Uterus (tissue), 4 donors: ENCODE measurements around the gene NOP53. TPM values are rescaled to one million over a fixed set of nuclear protein-coding genes. Genes with fewer than 3 reads are reported as not detected.
"Not testable (repeated sequence)": the region's sequence is repeated elsewhere in the genome, so short reads cannot be mapped to it uniquely, and the experiment has no call there.

Experiments
- DNase-seq, 2 donors: peaks; one replicate each; pipeline ENCODE4 v3.0.0-alpha.2; 2019 to 2020
- H3K27ac ChIP-seq, 2 donors: fragments of 200-600 bp; sonication (generic); 1 replicate in 1 of 2; 2 replicates in 1 of 2; pipeline ENCODE4 v1.5.1; 2016 to 2018
- H3K27me3 ChIP-seq, 2 donors: fragments of 200-600 bp; sonication (generic); one replicate each; pipeline ENCODE4 v1.5.1; 2018 to 2019; ENCODE audit warnings: control low read depth in 1 of 2
- H3K36me3 ChIP-seq, 2 donors: fragments of 200-600 bp; sonication (generic); one replicate each; pipeline ENCODE4 v1.5.1; 2019; ENCODE audit warnings: control low read depth in 1 of 2
- H3K4me1 ChIP-seq, 2 donors: fragments of 200-600 bp; sonication (generic); one replicate each; pipeline ENCODE4 v1.5.1; 2018 to 2019; ENCODE audit warnings: control low read depth in 1 of 2
- H3K4me3 ChIP-seq, 2 donors: fragments of 200-600 bp; sonication (generic); 1 replicate in 1 of 2; 2 replicates in 1 of 2; pipeline ENCODE4 v1.5.1; 2018 to 2019; ENCODE audit warnings: mild to moderate bottlenecking in 1 of 2
- H3K9me3 ChIP-seq, 2 donors: fragments of 200-600 bp; sonication (generic); one replicate each; pipeline ENCODE4 v1.5.1; 2019; ENCODE audit warnings: control low read depth in 1 of 2
- CTCF ChIP-seq, 4 experiments: fragments of 200-600 bp in 2 of 4; fragments of 450-650 bp in 2 of 4; sonication (generic) in 2 of 4; IDR thresholded peaks; one replicate each; pipeline ENCODE4 v1.5.1; 2016 to 2019; ENCODE audit warnings: antibody characterized with exemption in 4 of 4, mild to moderate bottlenecking in 2 of 4, moderate library complexity in 1 of 4
- POLR2A ChIP-seq, 2 donors: fragments of 450-650 bp; IDR thresholded peaks; one replicate each; pipeline ENCODE4 v1.6.1; 2016; ENCODE audit warnings: antibody characterized with exemption in 2 of 2, mild to moderate bottlenecking in 1 of 2, moderate library complexity in 1 of 2
- intact Hi-C: fragments of 100-400 bp; cut with DNase I; formaldehyde crosslinking; loops from one replicate; pipeline ENCODE4 v1.15.1; 2023; ENCODE audit warnings: low total_unique reads
- total RNA-seq, 4 donors: library from RNA; depleted of rRNA in 3 of 4; stranded (reverse); fragments of >200 nt in 3 of 4; gene quantifications; one replicate each; pipeline versions ENCODE4 v1.1.0 to v1.2.4, GENCODE V29; 2014 to 2023
- donor health status: DM: yes; HTN: yes; CAD: no.

Gene NOP53
- total RNA-seq, 4 donors from 2014 or later = 116 to 555 (median 444) TPM

GRCh38 chr19:47762615-47763308 lies 17.4 kb downstream of the NOP53 start:
- peak; percentile 54 to 59 for DNase-seq
- Histone ChIP-seq H3K27me3 (no peaks in the 10 kb centered on the region), H3K4me1 (no peaks in the 10 kb centered on the region), H3K9me3 (no peaks in the 10 kb centered on the region), H3K36me3 (no peaks in the 10 kb centered on the region), H3K27ac (peak overlapping the region in 1 of 2 donors; percentile 37), H3K4me3 (no peak overlapping the region)
- TF ChIP-seq CTCF (IDR thresholded peaks at IDR 0.05) (no peak), POLR2A (IDR thresholded peaks at IDR 0.05) (no peak)
- intact Hi-C loops = no loop called here

GRCh38 chr19:47764705-47765104 lies 19.4 kb downstream of the NOP53 start:
- H3K9me3 ChIP-seq, DNase-seq, H3K27ac ChIP-seq, H3K27me3 ChIP-seq, H3K36me3 ChIP-seq, H3K4me1 ChIP-seq, intact Hi-C loops, H3K4me3 ChIP-seq: not testable (repeated sequence)

GRCh38 chr19:47765523-47766358 lies 20.4 kb downstream of the NOP53 start:
- H3K27ac ChIP-seq = no peak overlapping the region
- DNase-seq = peak; percentile 65 to 66

GRCh38 chr19:47766359-47766620 lies 20.9 kb downstream of the NOP53 start:
- no peaks in the 10 kb centered on the region for H3K9me3 ChIP-seq
- intact Hi-C loops = no loop called here
- H3K4me3 ChIP-seq = no peak overlapping the region
- H3K4me1 ChIP-seq = no peaks in the 10 kb centered on the region
- no peak for TF ChIP-seq CTCF (IDR thresholded peaks at IDR 0.05)
- TF ChIP-seq POLR2A (IDR thresholded peaks at IDR 0.05) = no peak
- H3K36me3 ChIP-seq = no peaks in the 10 kb centered on the region
- no peaks in the 10 kb centered on the region for H3K27me3 ChIP-seq
- H3K27ac ChIP-seq = no peak overlapping the region
- DNase-seq = no peak

More at GRCh38 chr19:47765523-47766358, 20.4 kb downstream of the NOP53 start:
- no peaks in the 10 kb centered on the region for H3K9me3 ChIP-seq
- H3K36me3 ChIP-seq = no peaks in the 10 kb centered on the region
- peak; percentile 71 to 85 (median 75) for TF ChIP-seq CTCF (IDR thresholded peaks at IDR 0.05)
- TF ChIP-seq POLR2A (IDR thresholded peaks at IDR 0.05) = no peak
- H3K27me3 ChIP-seq = no peaks in the 10 kb centered on the region
- intact Hi-C loops = no loop called here
- no peaks in the 10 kb centered on the region for H3K4me1 ChIP-seq
- no peak overlapping the region for H3K4me3 ChIP-seq

GRCh38 chr19:47766670-47767069 lies 21.3 kb downstream of the NOP53 start:
- Histone ChIP-seq H3K4me3 (no peak overlapping the region), H3K36me3 (no peaks in the 10 kb centered on the region), H3K27me3 (no peaks in the 10 kb centered on the region), H3K9me3 (no peaks in the 10 kb centered on the region), H3K27ac (no peak overlapping the region), H3K4me1 (no peaks in the 10 kb centered on the region)
- intact Hi-C loops = no loop called here
- no peak for TF ChIP-seq POLR2A (IDR thresholded peaks at IDR 0.05)
- no peak for DNase-seq

GRCh38 chr19:47767349-47767748 lies 22.0 kb downstream of the NOP53 start:
- no peak for TF ChIP-seq POLR2A (IDR thresholded peaks at IDR 0.05)
- no peak for TF ChIP-seq CTCF (IDR thresholded peaks at IDR 0.05)

More at GRCh38 chr19:47767349-47767748, 22.0 kb downstream of the NOP53 start:
- Histone ChIP-seq H3K4me3 (no peak overlapping the region), H3K27ac (no peak overlapping the region), H3K9me3 (no peaks in the 10 kb centered on the region), H3K27me3 (no peaks in the 10 kb centered on the region), H3K36me3 (no peaks in the 10 kb centered on the region), H3K4me1 (no peaks in the 10 kb centered on the region)
- intact Hi-C loops = no loop called here
- DNase-seq = no peak
